OCI-LY3 (cell line): ENCODE results near the gene CACFD1.

ENCODE experiments used
- H2AFZ ChIP-seq: fragments of 200-600, 300-600 bp; shearing (Covaris generic); 2 replicates; pipeline ENCODE4 v1.6.0; 2014; ENCODE audit warnings: antibody characterized with exemption, low read depth, low read length
- H3K27ac ChIP-seq: fragments of 200-600, 300-600 bp; sonication (generic); 2 replicates; pipeline ENCODE4 v1.5.1; 2014; ENCODE audit warnings: mild to moderate bottlenecking, low read length, moderate library complexity, mixed read lengths
- H3K27me3 ChIP-seq: fragments of 200-600, 300-600 bp; sonication (generic); 2 replicates; pipeline ENCODE4 v1.6.1; 2014; ENCODE audit warnings: low read depth, low read length, mixed read lengths
- H3K36me3 ChIP-seq: fragments of 200-600, 300-600 bp; sonication (generic); replicated peaks from 2 replicates; pipeline ENCODE3; 2014; ENCODE audit warnings: low read depth, low read length, mixed read lengths
- H3K4me1 ChIP-seq: fragments of 300-600, 200-600 bp; sonication (generic); 2 replicates; pipeline ENCODE4 v1.6.1; 2014; ENCODE audit warnings: low read length, mixed read lengths
- H3K4me2 ChIP-seq: fragments of 200-600, 300-600 bp; sonication (generic); 2 replicates; pipeline ENCODE4 v1.6.1; 2014; ENCODE audit warnings: low read length, mixed read lengths
- H3K4me3 ChIP-seq: fragments of 300-600, 200-600 bp; sonication (generic); 2 replicates; pipeline ENCODE4 v1.5.1; 2014; ENCODE audit warnings: antibody characterized with exemption, mild to moderate bottlenecking, low read length, moderate library complexity
- H3K79me2 ChIP-seq: fragments of 300-600, 200-600 bp; shearing (Covaris generic); 2 replicates; pipeline ENCODE4 v1.6.1; 2014; ENCODE audit warnings: mild to moderate bottlenecking, low read length, mixed read lengths
- H3K9ac ChIP-seq: fragments of 300-600, 200-600 bp; shearing (Covaris generic); 2 replicates; pipeline ENCODE4 v1.6.0; 2014; ENCODE audit warnings: mild to moderate bottlenecking, low read length, moderate library complexity
- H3K9me3 ChIP-seq: fragments of 200-600, 300-600 bp; shearing (Covaris generic); 2 replicates; pipeline ENCODE4 v1.6.1; 2014; ENCODE audit warnings: low read length, mixed read lengths; ENCODE audit not compliant: insufficient read depth
- H4K20me1 ChIP-seq: fragments of 200-600, 300-600 bp; sonication (generic); 2 replicates; pipeline ENCODE4 v1.6.1; 2016; ENCODE audit warnings: low read length, mixed read lengths; ENCODE audit not compliant: insufficient read depth
- CTCF ChIP-seq: fragments of 200-600, 300-600 bp; sonication (generic); IDR thresholded peaks from 2 replicates; pipeline ENCODE4 v1.5.1; 2014; ENCODE audit warnings: antibody characterized with exemption, low read length, low read depth
- EZH2phosphoT487 ChIP-seq: fragments of 200-600 bp; shearing (Covaris generic); IDR thresholded peaks from 2 replicates; pipeline ENCODE4 v1.6.1; 2018; ENCODE audit warnings: antibody characterized with exemption, mixed run types, low read depth

The CACFD1 gene

DNA sequence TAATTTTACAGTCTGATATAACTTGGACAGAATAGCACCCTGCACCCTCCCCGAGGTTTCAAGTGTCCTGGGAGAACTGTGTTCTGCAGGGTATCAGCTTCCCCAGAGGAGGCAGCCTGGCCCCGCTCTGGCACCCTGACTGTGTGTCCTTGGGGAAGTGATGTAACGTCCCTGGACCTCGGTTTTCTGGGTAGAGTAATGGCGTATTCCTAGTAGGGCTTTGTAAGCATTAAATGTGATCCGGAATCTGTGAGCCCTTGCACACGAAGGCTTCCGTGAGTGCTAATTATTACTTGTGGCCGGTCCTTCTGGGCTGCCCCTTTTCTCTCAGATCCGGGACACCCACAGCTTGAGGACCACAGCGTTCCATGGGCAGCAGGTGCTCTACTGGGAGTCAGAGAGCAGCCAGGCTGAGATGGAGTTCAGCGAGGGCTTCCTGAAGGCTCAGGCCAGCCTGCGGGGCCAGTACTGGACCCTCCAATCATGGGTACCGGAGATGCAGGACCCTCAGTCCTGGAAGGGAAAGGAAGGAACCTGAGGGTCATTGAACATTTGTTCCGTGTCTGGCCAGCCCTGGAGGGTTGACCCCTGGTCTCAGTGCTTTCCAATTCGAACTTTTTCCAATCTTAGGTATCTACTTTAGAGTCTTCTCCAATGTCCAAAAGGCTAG, 1.0 kb upstream of the CACFD1 start:
- Histone ChIP-seq H3K27ac (no peak overlapping the region), H2AFZ (no peak overlapping the region), H3K9ac (no peak overlapping the region)

GRCh38 chr9:133460405-133461175, 812 bp downstream of the CACFD1 start:
- H4K20me1 ChIP-seq: no peaks in the 10 kb centered on the region
- H2AFZ ChIP-seq: peak overlapping the region; percentile 80
- no peaks in the 10 kb centered on the region for H3K9me3 ChIP-seq
- peaks cover 28% of the 10 kb centered on the region for H3K4me1 ChIP-seq
- peaks cover 20% of the 10 kb centered on the region for H3K27me3 ChIP-seq
- peak overlapping the region; percentile 59 for H3K27ac ChIP-seq
- peak overlapping the region; percentile 83 for H3K4me3 ChIP-seq
- no peak for TF ChIP-seq EZH2phosphoT487
- H3K79me2 ChIP-seq: no peaks in the 10 kb centered on the region
- H3K9ac ChIP-seq: peak overlapping the region; percentile 73
- no peaks in the 10 kb centered on the region for H3K36me3 ChIP-seq
- H3K4me2 ChIP-seq: peak overlapping the region; percentile 94

More for the DNA sequence above, 1.0 kb upstream of the CACFD1 start:
- no peaks in the 10 kb centered on the region for H3K79me2 ChIP-seq
- peak overlapping the region; percentile 63 for H3K4me2 ChIP-seq
- peak overlapping the region; percentile 83 for H3K4me3 ChIP-seq
- no peaks in the 10 kb centered on the region for H3K9me3 ChIP-seq
- peaks cover 20% of the 10 kb centered on the region for H3K27me3 ChIP-seq
- H4K20me1 ChIP-seq: no peaks in the 10 kb centered on the region
- H3K36me3 ChIP-seq: no peaks in the 10 kb centered on the region
- H3K4me1 ChIP-seq: peaks cover 12% of the 10 kb centered on the region
- TF ChIP-seq CTCF: no peak
- TF ChIP-seq EZH2phosphoT487: no peak

DNA sequence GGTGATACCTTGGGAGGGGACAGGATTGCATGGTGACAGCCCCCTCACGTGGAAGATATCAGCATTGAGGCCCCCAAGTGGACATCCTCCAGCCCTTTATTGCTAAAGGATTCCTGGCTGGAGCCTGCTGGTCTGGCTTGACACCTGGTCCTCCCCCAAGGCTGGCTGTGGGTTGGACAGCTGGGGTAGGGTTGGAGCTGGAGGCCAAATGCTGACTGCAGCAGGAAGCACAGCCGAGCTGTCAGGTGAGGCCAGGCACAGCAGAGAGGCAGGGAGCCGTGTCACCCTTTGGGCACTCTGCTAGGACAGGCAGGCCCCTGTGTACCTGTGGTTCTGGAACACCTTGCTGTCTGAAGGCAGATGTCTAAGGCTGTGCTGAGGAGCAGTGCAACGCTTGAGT, 2.2 kb downstream of the CACFD1 start:
- H3K27me3 ChIP-seq: peaks cover 20% of the 10 kb centered on the region
- H3K9me3 ChIP-seq: no peaks in the 10 kb centered on the region
- H3K9ac ChIP-seq: no peak overlapping the region
- no peak overlapping the region for H3K27ac ChIP-seq
- no peak for TF ChIP-seq EZH2phosphoT487
- peak; percentile 22 for TF ChIP-seq CTCF
- peaks cover 28% of the 10 kb centered on the region for H3K4me1 ChIP-seq
- H3K4me3 ChIP-seq: no peak overlapping the region
- H2AFZ ChIP-seq: no peak overlapping the region
- H3K4me2 ChIP-seq: no peak overlapping the region
- H3K36me3 ChIP-seq: no peaks in the 10 kb centered on the region
- H4K20me1 ChIP-seq: no peaks in the 10 kb centered on the region
- H3K79me2 ChIP-seq: no peaks in the 10 kb centered on the region

- H3K9me3 ChIP-seq: no peaks in the 10 kb centered on the region
- no peak overlapping the region for H3K27ac ChIP-seq
- no peaks in the 10 kb centered on the region for H3K36me3 ChIP-seq
- H4K20me1 ChIP-seq: no peaks in the 10 kb centered on the region
- H3K4me3 ChIP-seq: no peak overlapping the region
- no peak overlapping the region for H2AFZ ChIP-seq
- H3K9ac ChIP-seq: no peak overlapping the region
- H3K4me2 ChIP-seq: no peak overlapping the region
- H3K79me2 ChIP-seq: no peaks in the 10 kb centered on the region
- peaks cover 20% of the 10 kb centered on the region for H3K27me3 ChIP-seq
- no peak for TF ChIP-seq EZH2phosphoT487
- peak; percentile 35 for TF ChIP-seq CTCF
- peaks cover 28% of the 10 kb centered on the region for H3K4me1 ChIP-seq
These were observed 3.6 kb downstream of the CACFD1 start for GRCh38 chr9:133463234-133463863.
